Muscle layer of colon (tissue), 2 donors: ENCODE measurements around the gene SPIB.

Source experiments
- H3K27ac ChIP-seq: one replicate; pipeline ENCODE4 v1.7.0; 2013; ENCODE audit warnings: low read depth, mild to moderate bottlenecking, low read length, moderate library complexity
- H3K27me3 ChIP-seq, 2 donors: one replicate each; pipeline ENCODE4 v1.7.0; 2013; ENCODE audit warnings: low read length in 2 of 2, mild to moderate bottlenecking in 2 of 2; ENCODE audit not compliant: insufficient read depth in 2 of 2, control insufficient read depth in 1 of 2
- H3K36me3 ChIP-seq: one replicate; pipeline ENCODE4 v1.7.0; 2013; ENCODE audit warnings: mild to moderate bottlenecking, low read length; ENCODE audit not compliant: insufficient read depth
- H3K4me1 ChIP-seq: one replicate; pipeline ENCODE4 v1.7.0; 2013; ENCODE audit warnings: mild to moderate bottlenecking, low read length; ENCODE audit not compliant: insufficient read depth
- H3K4me3 ChIP-seq, 2 donors: one replicate each; pipeline ENCODE4 v1.7.0; 2013; ENCODE audit warnings: low read length in 2 of 2, low read depth in 1 of 2, mild to moderate bottlenecking in 1 of 2, moderate library complexity in 1 of 2
- H3K9ac ChIP-seq: one replicate; pipeline ENCODE4 v1.7.0; 2013; ENCODE audit warnings: low read length
- H3K9me3 ChIP-seq: one replicate; pipeline ENCODE4 v1.7.0; 2013; ENCODE audit warnings: mild to moderate bottlenecking, low read length
- donor health status: abdominal sarcoma.
- donor health status: Adenocarcinoma of cecum.

SPIB gene

GRCh38 chr19:50453243-50453642, 34.5 kb downstream of the SPIB start:
- H3K9me3 ChIP-seq = no peaks in the 10 kb centered on the region
- H3K27me3 ChIP-seq = peaks cover 0 to 19% of the 10 kb centered on the region in 2 donors
- no peaks in the 10 kb centered on the region for H3K36me3 ChIP-seq
- H3K4me1 ChIP-seq = no peaks in the 10 kb centered on the region
- no peak overlapping the region for H3K9ac ChIP-seq
- no peak overlapping the region for H3K27ac ChIP-seq
- H3K4me3 ChIP-seq = no peak overlapping the region

DNA sequence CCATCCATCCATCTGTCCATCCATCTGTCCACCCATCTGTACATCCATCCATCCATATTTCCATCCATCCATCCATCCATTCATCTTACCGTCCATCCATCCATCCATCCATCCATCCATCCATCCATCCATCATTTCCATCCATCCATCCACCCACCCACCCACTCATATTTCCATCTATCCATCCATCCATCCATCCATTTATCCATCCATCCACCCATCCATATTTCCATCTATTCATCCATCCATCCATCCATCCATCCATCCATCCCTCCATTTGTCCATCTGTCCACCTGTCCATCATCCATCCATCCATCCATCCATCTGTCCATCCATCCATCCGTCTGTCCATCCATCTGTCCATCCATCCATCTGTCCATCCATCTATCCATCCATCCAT, 37.3 kb downstream of the SPIB start:
- Histone ChIP-seq H3K27ac (no peak overlapping the region), H3K9me3 (no peaks in the 10 kb centered on the region), H3K9ac (no peak overlapping the region), H3K4me3 (no peak overlapping the region), H3K36me3 (no peaks in the 10 kb centered on the region), H3K4me1 (no peaks in the 10 kb centered on the region), H3K27me3 (peaks cover 0 to 35% of the 10 kb centered on the region in 2 donors)

GRCh38 chr19:50457300-50457699, 38.6 kb downstream of the SPIB start:
- Histone ChIP-seq H3K36me3 (no peaks in the 10 kb centered on the region), H3K4me1 (no peaks in the 10 kb centered on the region), H3K27me3 (peaks cover 0 to 38% of the 10 kb centered on the region in 2 donors), H3K4me3 (no peak overlapping the region), H3K9me3 (no peaks in the 10 kb centered on the region), H3K27ac (no peak overlapping the region), H3K9ac (no peak overlapping the region)

- Histone ChIP-seq H3K4me3 (no peak overlapping the region), H3K4me1 (no peaks in the 10 kb centered on the region), H3K27me3 (peaks cover 0 to 38% of the 10 kb centered on the region in 2 donors), H3K36me3 (no peaks in the 10 kb centered on the region), H3K9me3 (no peaks in the 10 kb centered on the region), H3K9ac (no peak overlapping the region), H3K27ac (no peak overlapping the region)
Measured at GRCh38 chr19:50458396-50459066, 39.8 kb downstream of the SPIB start.

DNA sequence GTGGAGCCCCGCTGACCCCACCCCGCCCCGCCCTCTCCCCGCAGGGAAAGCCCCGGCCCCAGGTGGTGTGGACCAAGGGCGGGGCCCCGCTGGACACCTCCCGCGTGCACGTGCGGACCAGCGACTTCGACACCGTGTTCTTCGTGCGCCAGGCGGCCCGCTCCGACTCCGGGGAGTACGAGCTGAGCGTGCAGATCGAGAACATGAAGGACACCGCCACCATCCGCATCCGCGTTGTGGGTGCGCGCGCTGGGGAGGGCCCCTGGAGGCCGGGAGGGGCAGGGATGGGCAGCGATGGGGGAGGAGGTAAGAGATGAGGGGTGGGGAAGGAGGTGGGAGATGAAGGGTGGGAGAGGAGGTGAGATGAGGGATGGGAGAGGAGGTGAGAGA, 40.3 kb downstream of the SPIB start:
- Histone ChIP-seq H3K9ac (no peak overlapping the region), H3K4me3 (no peak overlapping the region), H3K27me3 (peaks cover 0 to 38% of the 10 kb centered on the region in 2 donors), H3K9me3 (no peaks in the 10 kb centered on the region), H3K36me3 (no peaks in the 10 kb centered on the region), H3K27ac (no peak overlapping the region), H3K4me1 (no peaks in the 10 kb centered on the region)

GRCh38 chr19:50459638-50460037, 40.9 kb downstream of the SPIB start:
- Histone ChIP-seq H3K36me3 (no peaks in the 10 kb centered on the region), H3K27me3 (peaks cover 0 to 38% of the 10 kb centered on the region in 2 donors), H3K4me3 (no peak overlapping the region), H3K4me1 (no peaks in the 10 kb centered on the region), H3K27ac (no peak overlapping the region), H3K9me3 (no peaks in the 10 kb centered on the region), H3K9ac (no peak overlapping the region)

DNA sequence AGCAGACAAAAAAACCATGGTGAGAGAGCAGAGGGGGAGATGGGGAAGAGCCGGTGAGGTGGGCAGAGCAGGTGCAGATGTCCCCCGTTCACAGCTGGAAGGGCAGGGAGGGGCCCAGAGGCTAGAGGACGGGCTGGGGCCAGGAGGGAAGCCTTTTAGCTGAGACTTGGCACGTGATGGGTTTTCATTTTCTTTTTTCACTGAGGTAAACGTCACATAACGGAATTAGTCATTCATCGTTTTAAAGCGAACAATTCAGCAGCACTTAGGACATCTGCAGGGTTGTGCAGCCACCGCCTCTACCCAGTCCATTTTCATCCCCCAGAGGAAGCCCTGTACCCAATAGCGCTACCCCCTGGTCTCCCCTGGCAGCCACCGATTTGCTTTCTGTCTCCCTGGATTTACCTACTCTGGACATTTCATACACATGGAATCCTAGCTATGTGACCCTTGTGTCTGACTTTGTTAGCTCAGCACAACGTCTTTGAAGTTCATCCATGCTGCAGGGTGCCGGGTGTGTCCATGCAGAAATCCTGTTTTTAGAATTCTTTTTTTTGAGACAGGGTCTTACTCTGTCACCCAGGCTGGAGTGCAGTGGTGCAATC, 41.5 kb downstream of the SPIB start:
- H3K9me3 ChIP-seq = no peaks in the 10 kb centered on the region
- H3K36me3 ChIP-seq = no peaks in the 10 kb centered on the region
- H3K27ac ChIP-seq = no peak overlapping the region
- no peak overlapping the region for H3K4me3 ChIP-seq
- no peak overlapping the region for H3K9ac ChIP-seq
- no peaks in the 10 kb centered on the region for H3K4me1 ChIP-seq
- H3K27me3 ChIP-seq = peaks cover 0 to 38% of the 10 kb centered on the region in 2 donors

DNA sequence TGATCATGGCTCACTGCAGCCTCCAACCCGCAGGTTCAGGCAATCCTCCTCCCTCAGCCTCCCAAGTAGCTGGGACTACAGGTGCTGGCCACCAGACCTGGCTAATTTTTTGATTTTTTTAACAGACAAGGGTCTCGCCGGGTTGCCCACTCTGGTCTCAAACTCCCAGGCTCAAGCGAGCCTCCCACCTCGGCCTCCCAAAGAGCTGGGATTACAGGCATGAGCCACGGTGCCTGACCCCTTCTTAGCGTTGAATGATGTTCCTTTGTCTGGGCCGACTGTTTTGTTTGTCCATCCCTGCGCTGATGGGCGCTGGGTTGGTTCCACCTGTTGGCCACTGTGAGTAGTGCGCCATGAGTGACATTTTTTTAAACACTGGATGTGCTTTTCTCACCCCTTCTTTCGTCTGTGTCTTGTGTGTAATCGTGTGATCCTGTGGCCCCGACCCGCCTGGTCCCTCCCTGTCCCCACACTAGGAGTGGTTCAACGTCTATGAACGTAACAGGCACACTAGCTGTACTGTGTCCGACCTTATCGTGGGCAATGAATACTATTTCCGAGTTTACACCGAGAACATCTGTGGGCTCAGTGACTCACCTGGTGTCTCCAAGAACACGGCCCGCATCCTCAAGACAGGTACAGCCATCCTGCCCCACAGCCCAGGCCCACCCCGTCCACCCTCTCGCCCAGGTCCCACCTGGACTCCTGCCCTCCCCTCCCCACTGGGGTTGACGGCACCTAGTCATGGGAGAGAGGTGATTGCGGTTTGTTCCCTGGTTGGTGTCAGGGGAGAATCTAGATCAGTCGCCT, 42.5 kb downstream of the SPIB start:
- Histone ChIP-seq H3K9me3 (no peaks in the 10 kb centered on the region), H3K9ac (no peak overlapping the region), H3K27ac (no peak overlapping the region), H3K4me1 (no peaks in the 10 kb centered on the region), H3K36me3 (no peaks in the 10 kb centered on the region), H3K27me3 (peaks cover 0 to 38% of the 10 kb centered on the region in 2 donors), H3K4me3 (no peak overlapping the region)

DNA sequence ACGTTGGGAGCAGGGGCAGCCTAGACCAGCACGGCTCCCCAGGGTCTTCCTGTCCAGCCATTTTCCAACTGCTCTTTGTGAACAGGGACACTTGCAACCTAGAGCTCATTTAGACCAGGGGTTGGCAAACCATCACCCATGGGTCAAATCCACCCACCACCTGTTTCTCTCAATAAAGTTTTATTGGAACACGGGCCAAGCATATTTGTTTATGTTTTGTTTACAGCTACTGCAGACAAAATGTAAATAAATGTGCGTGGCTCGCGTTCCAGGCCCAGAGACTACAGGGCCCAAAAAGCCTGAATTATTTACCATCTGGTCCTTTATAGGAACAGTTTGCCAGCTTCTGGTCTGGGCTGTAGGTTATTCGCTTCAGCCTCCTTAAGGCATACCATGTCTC, 44.2 kb downstream of the SPIB start:
- H3K27me3 ChIP-seq = peaks cover 0 to 36% of the 10 kb centered on the region in 2 donors
- no peak overlapping the region for H3K27ac ChIP-seq
- H3K9ac ChIP-seq = no peak overlapping the region
- H3K4me1 ChIP-seq = no peaks in the 10 kb centered on the region
- no peaks in the 10 kb centered on the region for H3K36me3 ChIP-seq
- no peak overlapping the region for H3K4me3 ChIP-seq
- H3K9me3 ChIP-seq = no peaks in the 10 kb centered on the region

- H3K27ac ChIP-seq = no peak overlapping the region
- H3K4me3 ChIP-seq = no peak overlapping the region
- no peak overlapping the region for H3K9ac ChIP-seq
- no peaks in the 10 kb centered on the region for H3K9me3 ChIP-seq
- peaks cover 0 to 23% of the 10 kb centered on the region in 2 donors for H3K27me3 ChIP-seq
- no peaks in the 10 kb centered on the region for H3K36me3 ChIP-seq
- H3K4me1 ChIP-seq = no peaks in the 10 kb centered on the region
Measured at GRCh38 chr19:50464348-50464747, 45.6 kb downstream of the SPIB start.

- H3K36me3 ChIP-seq = no peaks in the 10 kb centered on the region
- no peak overlapping the region for H3K4me3 ChIP-seq
- no peak overlapping the region for H3K9ac ChIP-seq
- H3K27me3 ChIP-seq = peaks cover 0 to 19% of the 10 kb centered on the region in 2 donors
- H3K27ac ChIP-seq = no peak overlapping the region
- no peaks in the 10 kb centered on the region for H3K4me1 ChIP-seq
- H3K9me3 ChIP-seq = no peaks in the 10 kb centered on the region
Measured at GRCh38 chr19:50465000-50465399, 46.3 kb downstream of the SPIB start.
